K562 treated with DMSO at 1 percent for 24 hours (cell line): ENCODE results near the gene MAEL. TPM values are rescaled to one million over a fixed set of nuclear protein-coding genes. Genes with fewer than 3 reads are reported as not detected.

Experiments
- total RNA-seq: library from RNA; unstranded; fragments of 300-600 nt; gene quantifications from 2 replicates; pipeline ENCODE4 v1.2.3, GENCODE V29; 2022; ENCODE audit warnings: low read depth; ENCODE audit not compliant: insufficient read depth

MAEL gene
- total RNA-seq: 0.96 and 1.3 TPM in 2 replicates

GRCh38 chr1:166988974-166989515 lies at the start of gene MAEL:
TSS of gene MAEL (plus strand) at chr1:166989280. CDS start at chr1:166989353, 73 bp downstream.

GRCh38 chr1:166975361-166976129 lies 13.5 kb upstream of the MAEL start, which contains the start of gene ILDR2:
TSS of gene ILDR2 (minus strand) at chr1:166975540. CDS start at chr1:166975268, 272 bp downstream.

Other genes starting within 250 kb of the MAEL start
- 24.0 and 29.3 TPM in 2 replicates for gene POGK, start 149.8 kb upstream of the MAEL start, total RNA-seq
- 10.1 and 10.8 TPM in 2 replicates for gene TADA1, start 113.0 kb upstream of the MAEL start, total RNA-seq
- 0.17 and 0.31 TPM in 2 replicates for gene ILDR2, start 13.7 kb upstream of the MAEL start, total RNA-seq
- gene GPA33, start 101.1 kb downstream of the MAEL start, total RNA-seq: not detected in 2 replicates
- not detected in 2 replicates for gene STYXL2, start 104.8 kb downstream of the MAEL start, total RNA-seq
- 4.0 and 5.2 TPM in 2 replicates for gene POU2F1, start 231.6 kb downstream of the MAEL start, total RNA-seq